K562 (cell line): ENCODE results near the gene PPARD. TPM values are rescaled to one million over a fixed set of nuclear protein-coding genes. Genes with fewer than 3 reads are reported as not detected.

Experiments used
- ATAC-seq: fragments of 200-7000 bp; cut with Tn5 transposase; 3 replicates; pipeline ENCODE4 v1.9.1; 2020; ENCODE audit warnings: moderate library complexity
- BruUV-seq: library from RNA; stranded (reverse); fragments of 400-500 nt; replicated peaks from 2 replicates; lab custom pipeline; 2021; lab: Mats Ljungman, UMichigan
- CTCF ChIA-PET: fragments of 300-600 bp; formaldehyde crosslinking; extraction: SDS; loops from one replicate; lab custom pipeline; 2021; ENCODE audit warnings: low intra/inter-chr PET ratio; lab: Yijun Ruan, JAX
- POLR2A ChIA-PET: fragments of 300-600, 350-650 bp; sonication (Branson Sonifier 250); formaldehyde crosslinking; extraction: SDS; loops from one replicate; lab custom pipeline; 2021; ENCODE audit warnings: antibody characterized with exemption, inconsistent platforms; lab: Yijun Ruan, JAX
- DNase-seq, 4 experiments: peaks; one replicate each; pipeline versions ENCODE4 v3.0.0 to v3.0.0-alpha.2; 2011 to 2018; ENCODE audit warnings: low spot score in 3 of 4, mixed read lengths in 3 of 4; ENCODE audit errors: extremely low read depth in 1 of 4
- FAIRE-seq: peaks from 2 replicates; lab custom pipeline; 2011; peaks lifted over from hg19 to GRCh38; lab: Jason Lieb, UNC
- H2AFZ ChIP-seq: 2 replicates; pipeline ENCODE4 v1.6.0; 2011; ENCODE audit warnings: low read depth, low read length, control low read depth, inconsistent platforms
- H3K27ac ChIP-seq: fragments of 200-600 bp; 3 replicates; pipeline ENCODE4 v1.8.0; 2011; ENCODE audit warnings: low read depth, mild to moderate bottlenecking, control low read depth, inconsistent platforms, low read length, moderate library complexity, mixed read lengths; ENCODE audit errors: extremely low read depth
- H3K27me3 ChIP-seq, 2 experiments: fragments of 300-600 bp in 1 of 2; 2 replicates in 1 of 2; 3 replicates in 1 of 2; pipeline versions ENCODE4 v1.6.0 to v1.8.0; 2011; ENCODE audit warnings: inconsistent platforms in 2 of 2, low read length in 2 of 2, mild to moderate bottlenecking in 1 of 2, mixed read lengths in 1 of 2, moderate library complexity in 1 of 2; ENCODE audit not compliant: control insufficient read depth in 2 of 2, insufficient read depth in 2 of 2
- H3K36me3 ChIP-seq: fragments of 300-600 bp; 3 replicates; pipeline ENCODE4 v1.8.0; 2011; ENCODE audit warnings: mild to moderate bottlenecking, low read length, inconsistent platforms; ENCODE audit not compliant: control insufficient read depth, insufficient read depth
- H3K4me1 ChIP-seq, 2 experiments: fragments of 200-600 bp in 1 of 2; replicated peaks in 1 of 2; 2 replicates in 1 of 2; 3 replicates in 1 of 2; pipeline versions ENCODE4 v1.5.1 to v1.8.0; 2011; ENCODE audit warnings: inconsistent platforms in 2 of 2, low read length in 2 of 2, mild to moderate bottlenecking in 1 of 2, mixed read lengths in 1 of 2, moderate library complexity in 1 of 2; ENCODE audit not compliant: control insufficient read depth in 2 of 2, insufficient read depth in 2 of 2
- H3K4me2 ChIP-seq: 2 replicates; pipeline ENCODE4 v1.6.1; 2011; ENCODE audit warnings: low read length, control low read depth, inconsistent platforms, mixed read lengths; ENCODE audit not compliant: insufficient read depth
- H3K4me3 ChIP-seq: fragments of 200-600 bp; sonication (generic), shearing (Covaris generic); 2 replicates; pipeline ENCODE4 v1.5.1; 2016; ENCODE audit warnings: control low read depth, inconsistent platforms
- H3K79me2 ChIP-seq: fragments of 200-600 bp; 3 replicates; pipeline ENCODE4 v1.8.0; 2011; ENCODE audit warnings: low read length, inconsistent platforms; ENCODE audit not compliant: control insufficient read depth, insufficient read depth
- H3K9ac ChIP-seq, 2 experiments: 2 replicates each; pipeline versions ENCODE4 v1.6.0 to v1.6.1; 2011; ENCODE audit warnings: low read depth in 2 of 2, low read length in 2 of 2, control low read depth in 1 of 2, inconsistent platforms in 1 of 2, mild to moderate bottlenecking in 1 of 2, mixed read lengths in 1 of 2; ENCODE audit not compliant: insufficient read depth in 1 of 2
- H3K9me1 ChIP-seq: one replicate; pipeline ENCODE4 v1.6.0; 2011; ENCODE audit warnings: inconsistent platforms, mild to moderate bottlenecking, low read length, moderate library complexity; ENCODE audit not compliant: control insufficient read depth, insufficient read depth
- H3K9me3 ChIP-seq: replicated peaks from 2 replicates; pipeline ENCODE4 v1.5.1; 2011; ENCODE audit warnings: low read depth, low read length, inconsistent platforms; ENCODE audit not compliant: control insufficient read depth, insufficient read depth
- H4K20me1 ChIP-seq: replicated peaks from 2 replicates; pipeline ENCODE4 v1.6.1; 2011; ENCODE audit warnings: low read length, inconsistent platforms, mixed read lengths; ENCODE audit not compliant: control insufficient read depth, insufficient read depth
- FOXP4 ChIP-seq: sonication (generic); formaldehyde crosslinking; IDR thresholded peaks from 2 replicates; pipeline ENCODE4 v1.8.0; 2022; ENCODE audit warnings: mild to moderate bottlenecking, missing genetic modification reagents, borderline replicate concordance
- GTF2B ChIP-seq: IDR thresholded peaks from 2 replicates; pipeline ENCODE4 v1.6.1; 2011; ENCODE audit not compliant: insufficient read length; ENCODE audit errors: extremely low read depth
- L3MBTL2 ChIP-seq: fragments of 450-650 bp; IDR thresholded peaks from 2 replicates; pipeline ENCODE4 v1.6.1; 2016; ENCODE audit warnings: mild to moderate bottlenecking, moderate library complexity
- MXI1 ChIP-seq: IDR thresholded peaks from 2 replicates; pipeline ENCODE4 v1.6.1; 2011; ENCODE audit warnings: low read depth, mild to moderate bottlenecking, improper control_type of control experiment, low read length
- NFXL1 ChIP-seq: fragments of 450-650 bp; formaldehyde crosslinking; IDR thresholded peaks from 2 replicates; pipeline ENCODE4 v1.4.0; 2021; ENCODE audit warnings: mild to moderate bottlenecking
- RBBP5 ChIP-seq: fragments of 200-600 bp; sonication (generic); IDR thresholded peaks from 2 replicates; pipeline ENCODE4 v1.6.1; 2012; ENCODE audit warnings: borderline replicate concordance, mild to moderate bottlenecking, low read length, control low read depth, inconsistent platforms; ENCODE audit not compliant: insufficient read depth, poor library complexity, severe bottlenecking
- SMAD2 ChIP-seq: fragments of 150-350 bp; IDR thresholded peaks from 2 replicates; pipeline ENCODE4 v1.6.1; 2014; ENCODE audit warnings: low read depth, mild to moderate bottlenecking, low read length
- STAT6 ChIP-seq: sonication (generic); formaldehyde crosslinking; IDR thresholded peaks from 2 replicates; pipeline ENCODE4 v1.8.1; 2023; ENCODE audit warnings: mild to moderate bottlenecking, missing genetic modification reagents
- ZBTB7A ChIP-seq: IDR thresholded peaks from 2 replicates; pipeline ENCODE4 v1.6.1; 2011; ENCODE audit warnings: low read depth, mild to moderate bottlenecking, low read length, moderate library complexity, borderline replicate concordance; ENCODE audit not compliant: control insufficient read depth
- ZNF121 ChIP-seq: sonication (generic); formaldehyde crosslinking; conservative IDR thresholded peaks from 2 replicates; pipeline ENCODE4 v1.8.0; 2022; ENCODE audit warnings: missing genetic modification reagents
- ZNF140 ChIP-seq: fragments of 250-450 bp; sonication (Bioruptor Pico); IDR thresholded peaks from 2 replicates; pipeline ENCODE4 v1.8.0; 2021; ENCODE audit warnings: moderate library complexity, mild to moderate bottlenecking, inconsistent platforms
- ZNF3 ChIP-seq: fragments of 250-450 bp; sonication (Bioruptor Pico); IDR thresholded peaks from 2 replicates; pipeline ENCODE4 v1.5.0; 2021; ENCODE audit warnings: mild to moderate bottlenecking, moderate library complexity
- ZNF395 ChIP-seq: fragments of 200-800 bp; sonication (Bioruptor generic); IDR thresholded peaks from 2 replicates; pipeline ENCODE4 v1.6.1; 2017; ENCODE audit warnings: missing genetic modification characterization, missing compliant biosample characterization
- ZNF586 ChIP-seq: fragments of 450-650 bp; formaldehyde crosslinking; conservative IDR thresholded peaks from 2 replicates; pipeline ENCODE4 v1.4.0; 2020; ENCODE audit warnings: mild to moderate bottlenecking, moderate library complexity
- WGBS: fragments of 100-300 bp; shearing (Covaris generic); methylation state at CpG from one replicate; pipeline ENCODE4 v1.1.6; 2016; ENCODE audit warnings: low coverage, mixed read lengths; ENCODE audit not compliant: insufficient coverage; ENCODE audit errors: missing lambda C conversion rate; 5-methylcytosine and 5-hydroxymethylcytosine counted together
- in situ Hi-C: fragments of 300-500 bp; cut with MboI; formaldehyde crosslinking; loops from 4 replicates; pipeline ENCODE4 v1.15.0; 2018; ENCODE audit warnings: inconsistent platforms, mixed read lengths
- intact Hi-C: fragments of 100-400 bp; cut with micrococcal nuclease; formaldehyde crosslinking; loops from 2 replicates; pipeline ENCODE4 v1.14.2; 2022
- polyA plus RNA-seq, 8 experiments: library from polyadenylated mRNA; depleted of rRNA in 4 of 8; stranded (reverse) in 5 of 8; unstranded in 3 of 8; fragments of >200 nt; fragmentation: Nextera tagmentation in 2 of 8; fragmentation: Illumina TruSeq in 1 of 8; extraction: Ambion mirVana in 2 of 8; extraction: Trizol in 1 of 8; gene quantifications; 2 replicates each; pipeline versions ENCODE4 v1.2.1 to v1.2.3, GENCODE V29; 2011 to 2014; ENCODE audit warnings: inconsistent platforms in 1 of 8, missing spikeins in 1 of 8
- total RNA-seq, 7 experiments: library from RNA; depleted of rRNA in 6 of 7; stranded (reverse); fragments of >200 nt in 6 of 7; fragmentation: Illumina TruSeq in 2 of 7; extraction: Trizol in 2 of 7; gene quantifications; 2 replicates each; pipeline versions ENCODE4 v1.2.1 to v1.2.3, GENCODE V29; 2011 to 2021; ENCODE audit warnings: low replicate concordance in 1 of 7

Gene PPARD
- total and polyA plus RNA-seq, 9 of the 15 experiments (the other 6 are each of a cell fraction or from before 2014, with no cell fraction given) = 0.14 to 13.2 (median 3.8) TPM

GRCh38 chr6:35298625-35299140 lies 43.7 kb upstream of the PPARD start:
- peaks cover 22% of the 10 kb centered on the region for H3K79me2 ChIP-seq
- in situ Hi-C loops = loop anchor here (5.0 kb wide), 1 partner anchor 439 kb away; the partner anchor contains the start of gene ARMC12

More at GRCh38 chr6:35298625-35299140, 43.7 kb upstream of the PPARD start:
- 59% methylated on average over 6 of the region's 6 CpGs for WGBS
- H3K36me3 ChIP-seq = peaks cover 6% of the 10 kb centered on the region; the same call in 1 of the 3 replicates
- H3K9me3 ChIP-seq = no peaks in the 10 kb centered on the region
- no peaks in the 10 kb centered on the region for H3K9me1 ChIP-seq
- ATAC-seq (no peak), DNase-seq (peak in 1 of 4 experiments; percentile 33), FAIRE-seq (no peak)
- H3K27ac ChIP-seq = peak overlapping the region; percentile 81
- H3K9ac ChIP-seq = peak overlapping the region; percentile 80 to 95
- TF ChIP-seq FOXP4 (CRISPR knock-in tag) = no peak
- no peak for TF ChIP-seq GTF2B
- TF ChIP-seq NFXL1 (CRISPR knock-in tag) = no peak
- TF ChIP-seq ZBTB7A = no peak
- TF ChIP-seq RBBP5 = peak; percentile 6
- no peak for TF ChIP-seq ZNF121
- TF ChIP-seq ZNF140 (CRISPR knock-in tag) = no peak
- 0 out of 2 replicates have a peak, but pooled peaks have one; percentile 15 for TF ChIP-seq L3MBTL2
- no peak for TF ChIP-seq MXI1
- TF ChIP-seq ZNF395 (CRISPR knock-in tag) = no peak
- TF ChIP-seq ZNF586 (CRISPR knock-in tag) = no peak
- no peak for TF ChIP-seq SMAD2
- TF ChIP-seq STAT6 (CRISPR knock-in tag) = peak; percentile 82; the same call in 1 of the 2 replicates
- TF ChIP-seq ZNF3 (CRISPR knock-in tag) = no peak
- H4K20me1 ChIP-seq = no peaks in the 10 kb centered on the region
- peaks cover 34 to 43% of the 10 kb centered on the region in 2 experiments for H3K4me1 ChIP-seq
- intact Hi-C loops = loop anchor here (5.0 to 10.0 kb wide), 3 partner anchors 224 to 656 kb away; no protein-coding TSS in a partner anchor
- peak overlapping the region; percentile 65 for H3K4me3 ChIP-seq
- H2AFZ ChIP-seq = peak overlapping the region; percentile 94
- H3K4me2 ChIP-seq = peak overlapping the region; percentile 94
- no TSS peak for BruUV-seq
- ChIA-PET CTCF (interaction anchor here (0.6 to 3.2 kb wide), 6 partner anchors 29 to 220 kb away, joined by 3 to 33 read pairs (median 7); partner anchors contain the start of gene RPL10A), POLR2A (interaction anchor here (0.6 to 3.9 kb wide), 8 partner anchors 10 to 564 kb away, joined by 3 to 25 read pairs (median 4); partner anchors contain the start of genes FANCE and RPL10A)
- no peaks in the 10 kb centered on the region for H3K27me3 ChIP-seq
